HEK293 (cell line): Measurements from ENCODE around the gene ENTREP1.

Experiments used
- CTCF ChIA-PET: fragments of 350-600 bp; formaldehyde crosslinking; extraction: SDS; loops from one replicate; lab custom pipeline; 2021; ENCODE audit warnings: antibody characterized with exemption; lab: Yijun Ruan, JAX
- POLR2A ChIA-PET: fragments of 300-600 bp; formaldehyde crosslinking; extraction: SDS; loops from one replicate; lab custom pipeline; 2020; ENCODE audit warnings: antibody characterized with exemption, inconsistent platforms; lab: Yijun Ruan, JAX
- H3K27ac ChIP-seq: fragments of 200-500 bp; sonication (Bioruptor generic); 2 replicates; pipeline ENCODE4 v1.5.1; 2014; ENCODE audit warnings: low read depth, low read length, control low read depth, inconsistent platforms; ENCODE audit errors: extremely low read depth
- H3K36me3 ChIP-seq, 2 experiments: fragments of 200-500 bp in 1 of 2; sonication (Bioruptor generic) in 1 of 2; 1 replicate in 1 of 2; 2 replicates in 1 of 2; pipeline ENCODE4 v1.5.1; 2014 to 2017; ENCODE audit warnings: inconsistent platforms in 2 of 2, low read length in 2 of 2; ENCODE audit not compliant: control insufficient read depth in 2 of 2, insufficient read depth in 1 of 2
- H3K4me1 ChIP-seq: fragments of 200-500 bp; sonication (Bioruptor generic); 2 replicates; pipeline ENCODE4 v1.5.1; 2014; ENCODE audit warnings: mild to moderate bottlenecking, low read length, inconsistent platforms; ENCODE audit not compliant: control insufficient read depth, insufficient read depth
- H3K4me3 ChIP-seq: 2 replicates; pipeline ENCODE4 v1.5.1; 2011; ENCODE audit warnings: low read depth, mild to moderate bottlenecking, control low read depth, low read length, moderate library complexity
- H3K9me3 ChIP-seq: fragments of 200-500 bp; sonication (Bioruptor generic); 2 replicates; pipeline ENCODE4 v1.5.1; 2014; ENCODE audit warnings: low read depth, low read length, inconsistent platforms; ENCODE audit not compliant: control insufficient read depth, insufficient read depth
- OSR2 ChIP-seq: fragments of 450-650 bp; formaldehyde crosslinking; IDR thresholded peaks from 2 replicates; pipeline ENCODE4 v1.5.1; 2016; ENCODE audit warnings: missing biosample characterization, missing genetic modification characterization
- PBX3 ChIP-seq: sonication (generic); formaldehyde crosslinking; IDR thresholded peaks from 2 replicates; pipeline ENCODE4 v1.8.1; 2022; ENCODE audit warnings: mild to moderate bottlenecking, moderate library complexity, missing genetic modification reagents
- REPIN1 ChIP-seq: fragments of 450-650 bp; formaldehyde crosslinking; IDR thresholded peaks from 2 replicates; pipeline ENCODE4 v1.5.1; 2017; ENCODE audit warnings: missing biosample characterization, missing genetic modification characterization, low read depth
- ZBTB11 ChIP-seq: fragments of 450-650 bp; formaldehyde crosslinking; conservative IDR thresholded peaks from 2 replicates; pipeline ENCODE4 v1.5.1; 2016; ENCODE audit warnings: low read depth, missing biosample characterization, missing genetic modification characterization
- ZNF155 ChIP-seq: fragments of 450-650 bp; formaldehyde crosslinking; IDR thresholded peaks from 2 replicates; pipeline ENCODE4 v1.5.1; 2016; ENCODE audit warnings: missing biosample characterization, missing genetic modification characterization
- ZNF157 ChIP-seq: fragments of 450-650 bp; formaldehyde crosslinking; IDR thresholded peaks from 2 replicates; pipeline ENCODE4 v1.5.1; 2016; ENCODE audit warnings: missing biosample characterization, missing genetic modification characterization
- ZNF202 ChIP-seq: fragments of 450-650 bp; formaldehyde crosslinking; IDR thresholded peaks from 2 replicates; pipeline ENCODE4 v1.5.1; 2016; ENCODE audit warnings: missing biosample characterization, missing genetic modification characterization, borderline replicate concordance
- ZNF280C ChIP-seq: fragments of 450-650 bp; formaldehyde crosslinking; IDR thresholded peaks from 2 replicates; pipeline ENCODE4 v1.5.1; 2016; ENCODE audit warnings: missing biosample characterization, missing genetic modification characterization
- ZNF416 ChIP-seq: fragments of 450-650 bp; formaldehyde crosslinking; IDR thresholded peaks from 2 replicates; pipeline ENCODE4 v1.5.1; 2016; ENCODE audit warnings: missing biosample characterization, missing genetic modification characterization
- ZNF48 ChIP-seq: fragments of 450-650 bp; formaldehyde crosslinking; IDR thresholded peaks from 2 replicates; pipeline ENCODE4 v1.5.1; 2016; ENCODE audit warnings: missing biosample characterization, missing genetic modification characterization
- ZNF488 ChIP-seq: fragments of 450-650 bp; formaldehyde crosslinking; IDR thresholded peaks from 2 replicates; pipeline ENCODE4 v1.5.1; 2016; ENCODE audit warnings: missing biosample characterization, missing genetic modification characterization
- ZNF530 ChIP-seq: fragments of 450-650 bp; formaldehyde crosslinking; IDR thresholded peaks from 2 replicates; pipeline ENCODE4 v1.5.1; 2016; ENCODE audit warnings: low read depth, missing biosample characterization, missing genetic modification characterization
- ZNF623 ChIP-seq: fragments of 450-650 bp; formaldehyde crosslinking; IDR thresholded peaks from 2 replicates; pipeline ENCODE4 v1.5.1; 2016; ENCODE audit warnings: missing biosample characterization, missing genetic modification characterization
- ZSCAN18 ChIP-seq: fragments of 450-650 bp; formaldehyde crosslinking; IDR thresholded peaks from 2 replicates; pipeline ENCODE4 v1.5.1; 2016; ENCODE audit warnings: missing biosample characterization, missing genetic modification characterization
- ZSCAN4 ChIP-seq: fragments of 450-650 bp; formaldehyde crosslinking; IDR thresholded peaks from 2 replicates; pipeline ENCODE4 v1.5.1; 2017; ENCODE audit warnings: missing biosample characterization, missing genetic modification characterization

Gene ENTREP1

GRCh38 chr9:69283003-69283402, 42.0 kb upstream of the ENTREP1 start (continued):
- TF ChIP-seq ZNF530 (tag by site-specific recombination) = no peak

GRCh38 chr9:69292078-69292477, 32.9 kb upstream of the ENTREP1 start:
- POLR2A ChIA-PET = no interaction called here

More at GRCh38 chr9:69292078-69292477, 32.9 kb upstream of the ENTREP1 start:
- CTCF ChIA-PET = interaction anchor here (0.6 to 1.0 kb wide), 2 partner anchors 69 to 180 kb away, joined by 3 to 5 read pairs; no protein-coding TSS in a partner anchor
- no peaks in the 10 kb centered on the region for H3K36me3 ChIP-seq
- H3K4me1 ChIP-seq = no peaks in the 10 kb centered on the region
- TF ChIP-seq ZBTB11 (tag by site-specific recombination) (no peak), ZNF155 (tag by site-specific recombination) (no peak), ZNF157 (no peak), ZSCAN4 (tag by site-specific recombination) (no peak), ZNF280C (tag by site-specific recombination) (no peak), ZNF488 (tag by site-specific recombination) (no peak), ZNF202 (no peak), ZNF48 (tag by site-specific recombination) (no peak), REPIN1 (tag by site-specific recombination) (no peak), ZNF416 (tag by site-specific recombination) (no peak), PBX3 (no peak), OSR2 (tag by site-specific recombination) (no peak), ZNF623 (tag by site-specific recombination) (no peak), ZSCAN18 (no peak)
- no peak overlapping the region for H3K4me3 ChIP-seq
- no peaks in the 10 kb centered on the region for H3K9me3 ChIP-seq
- H3K27ac ChIP-seq = no peak overlapping the region
